B cell (primary cell): ENCODE data around the gene FOXF1. TPM values are rescaled to one million over a fixed set of nuclear protein-coding genes. Genes with fewer than 3 reads are reported as not detected.

Experiments used
- ATAC-seq: fragments of 200-7000 bp; cut with Tn5 transposase; one replicate; pipeline ENCODE4 v1.10.0; 2021; ENCODE audit warnings: low read depth, mild to moderate bottlenecking, moderate number of reproducible peaks, moderate library complexity
- CTCF ChIA-PET: fragments of 350-600 bp; sonication (Branson Sonifier 250); formaldehyde crosslinking; loops from one replicate; lab custom pipeline; 2021; ENCODE audit warnings: antibody characterized with exemption, inconsistent platforms; lab: Charles Lee
- POLR2A ChIA-PET: fragments of 350-600 bp; sonication (Branson Sonifier 250); formaldehyde crosslinking; loops from one replicate; lab custom pipeline; 2021; ENCODE audit warnings: antibody characterized with exemption; lab: Charles Lee
- DNase-seq: peaks from one replicate; pipeline ENCODE4 v3.0.0; 2013
- H2AFZ ChIP-seq: 2 replicates; pipeline ENCODE4 v1.6.1; 2012; ENCODE audit warnings: mild to moderate bottlenecking, low read depth, low read length; ENCODE audit not compliant: insufficient read depth, poor library complexity, severe bottlenecking
- H3K27ac ChIP-seq, 2 donors: 1 replicate in 1 of 2; 2 replicates in 1 of 2; pipeline ENCODE4 v1.5.1; 2012 to 2013; ENCODE audit warnings: low read length in 2 of 2, mild to moderate bottlenecking in 2 of 2, moderate library complexity in 1 of 2
- H3K27me3 ChIP-seq, 4 experiments: fragments of 200-600 bp in 1 of 4; sonication (generic) in 1 of 4; replicated peaks in 1 of 4; 1 replicate in 2 of 4; 2 replicates in 2 of 4; pipeline versions ENCODE4 v1.6.1 to v1.7.0; 2013 to 2016; ENCODE audit warnings: low read length in 3 of 4, mild to moderate bottlenecking in 2 of 4, mixed read lengths in 1 of 4, moderate library complexity in 1 of 4; ENCODE audit not compliant: insufficient read depth in 4 of 4, control insufficient read depth in 3 of 4; ENCODE audit errors: control extremely low read depth in 1 of 4
- H3K36me3 ChIP-seq, 2 experiments: replicated peaks in 1 of 2; 1 replicate in 1 of 2; 2 replicates in 1 of 2; pipeline versions ENCODE4 v1.6.1 to v1.7.1; 2013; ENCODE audit warnings: low read length in 1 of 2; ENCODE audit not compliant: insufficient read depth in 2 of 2, control insufficient read depth in 1 of 2; ENCODE audit errors: control extremely low read depth in 1 of 2, extremely low read depth in 1 of 2
- H3K4me1 ChIP-seq, 2 donors: fragments of 200-600 bp in 1 of 2; sonication (generic) in 1 of 2; 1 replicate in 1 of 2; 2 replicates in 1 of 2; pipeline versions ENCODE4 v1.5.1 to v1.6.1; 2013 to 2017; ENCODE audit warnings: low read length in 2 of 2; ENCODE audit not compliant: control insufficient read depth in 2 of 2, insufficient read depth in 2 of 2
- H3K4me2 ChIP-seq: replicated peaks from 2 replicates; pipeline ENCODE3; 2012; ENCODE audit warnings: mild to moderate bottlenecking, low read depth, low read length; ENCODE audit not compliant: poor library complexity, severe bottlenecking
- H3K4me3 ChIP-seq, 5 experiments: fragments of 200-600 bp in 1 of 5; sonication (generic) in 1 of 5; 1 replicate in 3 of 5; 2 replicates in 2 of 5; pipeline versions ENCODE4 v1.5.1 to v1.7.0; 2011 to 2016; ENCODE audit warnings: low read length in 4 of 5, mild to moderate bottlenecking in 4 of 5, low read depth in 2 of 5, control low read depth in 1 of 5, moderate library complexity in 1 of 5; ENCODE audit not compliant: insufficient read depth in 1 of 5; ENCODE audit errors: control extremely low read depth in 1 of 5, extremely low read depth in 1 of 5
- H3K79me2 ChIP-seq: fragments of 200-600 bp; sonication (generic); one replicate; pipeline ENCODE4 v1.6.0; 2016; ENCODE audit warnings: low read length; ENCODE audit not compliant: control insufficient read depth, insufficient read depth
- H3K9ac ChIP-seq: fragments of 200-600 bp; sonication (generic); 2 replicates; pipeline ENCODE4 v1.6.1; 2017; ENCODE audit warnings: mild to moderate bottlenecking, low read length, moderate library complexity
- H3K9me3 ChIP-seq, 3 donors: one replicate each; pipeline versions ENCODE4 v1.6.1 to v1.7.1; 2013; ENCODE audit warnings: low read length in 2 of 3; ENCODE audit not compliant: control insufficient read depth in 2 of 3, insufficient read depth in 1 of 3; ENCODE audit errors: control extremely low read depth in 1 of 3
- H4K20me1 ChIP-seq: 2 replicates; pipeline ENCODE4 v1.6.0; 2012; ENCODE audit warnings: mild to moderate bottlenecking, low read length; ENCODE audit not compliant: insufficient read depth, control insufficient read depth, poor library complexity, severe bottlenecking
- H3K27ac Mint-ChIP-seq: one replicate; pipeline ENCODE4 v1.8.0; 2021; ENCODE audit warnings: mixed read lengths
- H3K27me3 Mint-ChIP-seq: one replicate; pipeline ENCODE4 v1.8.0; 2021; ENCODE audit warnings: mixed read lengths
- H3K4me1 Mint-ChIP-seq: one replicate; pipeline ENCODE4 v1.8.0; 2021; ENCODE audit warnings: mixed read lengths
- H3K4me3 Mint-ChIP-seq: one replicate; pipeline ENCODE4 v1.8.0; 2021; ENCODE audit warnings: mixed read lengths
- H3K9me3 Mint-ChIP-seq: one replicate; pipeline ENCODE4 v1.8.0; 2022; ENCODE audit warnings: mixed read lengths; ENCODE audit not compliant: insufficient read depth
- EZH2 ChIP-seq: IDR thresholded peaks from 2 replicates; pipeline ENCODE4 v1.6.1; 2012; ENCODE audit warnings: borderline replicate concordance, low read depth, mild to moderate bottlenecking, moderate library complexity, low read length; ENCODE audit not compliant: insufficient read depth, poor library complexity, severe bottlenecking
- WGBS: methylation state at CpG from one replicate; pipeline ENCODE4 v1.1.5; 2013; ENCODE audit warnings: missing lambda C conversion rate; ENCODE audit not compliant: insufficient coverage; 5-methylcytosine and 5-hydroxymethylcytosine counted together
- intact Hi-C: fragments of 100-400 bp; cut with micrococcal nuclease; formaldehyde crosslinking; loops from one replicate; pipeline ENCODE4 v1.10.0; 2022
- polyA plus RNA-seq: library from polyadenylated mRNA; depleted of rRNA; stranded (reverse); fragments of >200 nt; gene quantifications from 2 replicates; pipeline ENCODE4 v1.2.3, GENCODE V29; 2012
- total RNA-seq, 2 donors: library from RNA; stranded (reverse); fragments of 120-200 nt in 1 of 2; gene quantifications; 1 replicate in 1 of 2; 2 replicates in 1 of 2; pipeline versions ENCODE4 v1.2.3 to v1.2.4, GENCODE V29; 2013 to 2022
- TF ChIP-seq, protein P1 (sequence below): fragments of 200-600 bp; IDR thresholded peaks from one replicate; pipeline ENCODE4 v1.8.0; 2022; ENCODE audit warnings: antibody characterized with exemption, mild to moderate bottlenecking

The FOXF1 gene
- total and polyA plus RNA-seq, 2 donors (not counting 1 experiment from before 2014, with no cell fraction given) = not detected

DNA sequence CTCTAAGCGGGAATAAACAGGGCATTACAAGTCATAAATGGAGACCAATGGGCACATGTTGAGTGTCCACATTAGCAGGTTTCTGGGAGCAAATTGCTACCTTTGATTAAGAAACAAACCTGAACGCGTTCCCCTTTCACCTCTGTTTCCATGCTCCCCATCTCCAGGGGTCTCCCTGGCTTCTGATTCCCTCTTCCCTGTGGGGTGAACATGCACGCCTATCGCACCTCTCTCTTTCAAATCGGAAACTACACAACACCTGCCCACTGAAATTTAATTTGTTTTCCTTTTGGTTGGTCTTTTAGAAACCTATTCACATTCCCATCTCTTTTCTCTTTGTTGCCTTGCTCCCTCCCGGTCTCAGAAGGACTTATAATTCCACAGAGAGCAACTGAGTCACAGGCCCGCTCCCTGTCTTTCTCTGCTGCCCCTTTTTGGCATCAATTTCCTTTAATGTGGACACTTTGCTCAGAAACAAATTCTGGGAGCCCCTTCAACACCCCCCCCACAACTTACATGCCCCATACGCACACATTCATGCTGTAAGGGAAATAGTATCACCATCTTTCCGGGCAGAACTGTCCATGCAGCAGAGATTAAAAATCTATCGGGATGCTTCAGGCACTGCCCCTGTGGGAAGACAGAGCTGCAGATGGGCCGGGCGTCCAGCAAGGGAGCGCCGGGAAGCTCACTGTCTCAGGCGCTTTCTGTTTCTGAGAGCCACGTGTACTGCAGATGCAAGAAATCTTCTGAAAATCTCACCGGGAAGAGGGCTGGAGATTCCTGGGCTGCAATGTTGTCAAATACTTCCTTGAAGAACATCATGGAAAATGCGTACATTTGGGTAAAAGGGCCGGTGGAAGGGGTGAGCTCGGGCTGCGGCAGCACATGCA is 7.2 kb upstream of the FOXF1 start:
- Histone ChIP-seq H3K4me1 (peaks cover 28 to 46% of the 10 kb centered on the region in 2 donors), H3K4me3 (no peak overlapping the region), H3K9ac (no peak overlapping the region), H3K27ac (no peak overlapping the region), H3K4me2 (no peak overlapping the region), H2AFZ (no peak overlapping the region), H3K79me2 (no peaks in the 10 kb centered on the region), H3K9me3 (peaks cover 0 to 22% (median 0%) of the 10 kb centered on the region in 3 donors), H3K36me3 (no peaks in the 10 kb centered on the region), H3K27me3 (peaks cover 0 to 93% (median 69%) of the 10 kb centered on the region in 4 experiments), H4K20me1 (no peaks in the 10 kb centered on the region)
- DNase-seq (no peak), ATAC-seq (no peak)
- TF ChIP-seq, protein P1, sequence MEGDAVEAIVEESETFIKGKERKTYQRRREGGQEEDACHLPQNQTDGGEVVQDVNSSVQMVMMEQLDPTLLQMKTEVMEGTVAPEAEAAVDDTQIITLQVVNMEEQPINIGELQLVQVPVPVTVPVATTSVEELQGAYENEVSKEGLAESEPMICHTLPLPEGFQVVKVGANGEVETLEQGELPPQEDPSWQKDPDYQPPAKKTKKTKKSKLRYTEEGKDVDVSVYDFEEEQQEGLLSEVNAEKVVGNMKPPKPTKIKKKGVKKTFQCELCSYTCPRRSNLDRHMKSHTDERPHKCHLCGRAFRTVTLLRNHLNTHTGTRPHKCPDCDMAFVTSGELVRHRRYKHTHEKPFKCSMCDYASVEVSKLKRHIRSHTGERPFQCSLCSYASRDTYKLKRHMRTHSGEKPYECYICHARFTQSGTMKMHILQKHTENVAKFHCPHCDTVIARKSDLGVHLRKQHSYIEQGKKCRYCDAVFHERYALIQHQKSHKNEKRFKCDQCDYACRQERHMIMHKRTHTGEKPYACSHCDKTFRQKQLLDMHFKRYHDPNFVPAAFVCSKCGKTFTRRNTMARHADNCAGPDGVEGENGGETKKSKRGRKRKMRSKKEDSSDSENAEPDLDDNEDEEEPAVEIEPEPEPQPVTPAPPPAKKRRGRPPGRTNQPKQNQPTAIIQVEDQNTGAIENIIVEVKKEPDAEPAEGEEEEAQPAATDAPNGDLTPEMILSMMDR = no peak
- TF ChIP-seq EZH2 = no peak
- intact Hi-C loops = no loop called here
- Mint-ChIP-seq H3K4me1 (peaks cover 30% of the 10 kb centered on the region), H3K27me3 (peaks cover 80% of the 10 kb centered on the region), H3K27ac (no peak overlapping the region), H3K9me3 (no peaks in the 10 kb centered on the region), H3K4me3 (no peak overlapping the region)
- WGBS = 13% methylated on average over 18 of the region's 22 CpGs
- POLR2A ChIA-PET = interaction anchor here (0.7 kb wide), 1 partner anchor 214 kb away, joined by 4 read pairs; no protein-coding TSS in a partner anchor
- CTCF ChIA-PET = no interaction called here

DNA sequence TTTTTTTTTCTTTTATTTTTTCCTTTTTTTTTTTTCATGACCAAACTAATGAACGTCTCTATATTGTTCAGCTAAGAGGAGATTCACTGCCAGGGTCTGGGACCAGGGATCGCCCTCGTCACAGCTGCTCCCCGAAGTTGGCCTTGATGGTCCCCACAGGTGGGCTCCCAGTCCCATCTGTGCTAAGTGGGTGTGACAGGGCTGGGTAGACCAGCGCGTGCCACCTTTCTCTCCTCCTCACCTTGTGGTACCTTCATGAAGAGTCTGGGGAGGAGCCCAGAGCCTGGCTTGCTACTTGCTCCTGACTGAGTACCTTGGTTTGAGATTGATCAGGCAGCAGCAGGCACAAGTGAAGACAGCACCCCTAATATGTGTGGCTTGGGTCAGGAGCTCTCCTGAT is 6.5 kb upstream of the FOXF1 start:
- Mint-ChIP-seq H3K9me3 (no peaks in the 10 kb centered on the region), H3K27me3 (peaks cover 79% of the 10 kb centered on the region), H3K4me1 (peaks cover 30% of the 10 kb centered on the region), H3K4me3 (no peak overlapping the region), H3K27ac (no peak overlapping the region)
- H3K4me1 ChIP-seq = peaks cover 35 to 53% of the 10 kb centered on the region in 2 donors
- WGBS = 43% methylated on average over 3 of the region's 6 CpGs
- no peak overlapping the region for H3K4me3 ChIP-seq
- no peak overlapping the region for H2AFZ ChIP-seq
- CTCF ChIA-PET = no interaction called here
- H3K27me3 ChIP-seq = peaks cover 0 to 93% (median 69%) of the 10 kb centered on the region in 4 experiments
- peaks cover 0 to 17% (median 0%) of the 10 kb centered on the region in 3 donors for H3K9me3 ChIP-seq
- H4K20me1 ChIP-seq = no peaks in the 10 kb centered on the region
- no peak overlapping the region for H3K9ac ChIP-seq
- no peak for TF ChIP-seq EZH2
- TF ChIP-seq, protein P1 = no peak
- POLR2A ChIA-PET = interaction anchor here (0.7 kb wide), 1 partner anchor 213 kb away, joined by 4 read pairs; no protein-coding TSS in a partner anchor
- H3K79me2 ChIP-seq = no peaks in the 10 kb centered on the region
- H3K27ac ChIP-seq = no peak overlapping the region
- intact Hi-C loops = no loop called here
- no peaks in the 10 kb centered on the region for H3K36me3 ChIP-seq
- no peak overlapping the region for H3K4me2 ChIP-seq
- no peak for ATAC-seq
- no peak for DNase-seq
